GM12874 (cell line): ENCODE measurements around the gene KRTAP2-3.
"Not testable (repeated sequence)": the region's sequence is repeated elsewhere in the genome, so short reads cannot be mapped to it uniquely, and the experiment has no call there.

Source experiments
- TF ChIP-seq, protein P1 (sequence below): IDR thresholded peaks from 2 replicates; pipeline ENCODE4 v1.5.1; 2011; ENCODE audit warnings: low read depth, mild to moderate bottlenecking, control low read depth, low read length, moderate library complexity; ENCODE audit not compliant: insufficient read depth

The KRTAP2-3 gene

DNA sequence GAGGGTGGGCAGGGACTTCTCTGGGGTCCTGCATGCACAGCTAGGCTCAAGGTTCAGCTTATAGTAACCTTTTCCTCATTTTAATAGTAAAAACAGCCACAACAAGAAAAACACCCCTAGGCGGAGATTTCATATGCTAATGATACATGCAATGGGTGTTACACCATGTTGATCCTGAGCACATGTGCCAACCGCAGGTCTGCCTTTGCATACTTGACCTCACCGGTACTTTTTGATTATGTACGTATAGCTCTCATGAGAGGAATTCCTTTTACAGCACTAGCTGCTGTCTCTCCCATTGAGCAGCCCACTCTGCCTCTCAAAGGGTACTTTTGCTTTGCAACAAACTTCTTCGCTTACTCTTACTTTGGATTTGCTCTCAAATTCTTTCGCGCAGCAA, 36.1 kb upstream of the KRTAP2-3 start:
- TF ChIP-seq, protein P1, sequence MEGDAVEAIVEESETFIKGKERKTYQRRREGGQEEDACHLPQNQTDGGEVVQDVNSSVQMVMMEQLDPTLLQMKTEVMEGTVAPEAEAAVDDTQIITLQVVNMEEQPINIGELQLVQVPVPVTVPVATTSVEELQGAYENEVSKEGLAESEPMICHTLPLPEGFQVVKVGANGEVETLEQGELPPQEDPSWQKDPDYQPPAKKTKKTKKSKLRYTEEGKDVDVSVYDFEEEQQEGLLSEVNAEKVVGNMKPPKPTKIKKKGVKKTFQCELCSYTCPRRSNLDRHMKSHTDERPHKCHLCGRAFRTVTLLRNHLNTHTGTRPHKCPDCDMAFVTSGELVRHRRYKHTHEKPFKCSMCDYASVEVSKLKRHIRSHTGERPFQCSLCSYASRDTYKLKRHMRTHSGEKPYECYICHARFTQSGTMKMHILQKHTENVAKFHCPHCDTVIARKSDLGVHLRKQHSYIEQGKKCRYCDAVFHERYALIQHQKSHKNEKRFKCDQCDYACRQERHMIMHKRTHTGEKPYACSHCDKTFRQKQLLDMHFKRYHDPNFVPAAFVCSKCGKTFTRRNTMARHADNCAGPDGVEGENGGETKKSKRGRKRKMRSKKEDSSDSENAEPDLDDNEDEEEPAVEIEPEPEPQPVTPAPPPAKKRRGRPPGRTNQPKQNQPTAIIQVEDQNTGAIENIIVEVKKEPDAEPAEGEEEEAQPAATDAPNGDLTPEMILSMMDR, result no peak

DNA sequence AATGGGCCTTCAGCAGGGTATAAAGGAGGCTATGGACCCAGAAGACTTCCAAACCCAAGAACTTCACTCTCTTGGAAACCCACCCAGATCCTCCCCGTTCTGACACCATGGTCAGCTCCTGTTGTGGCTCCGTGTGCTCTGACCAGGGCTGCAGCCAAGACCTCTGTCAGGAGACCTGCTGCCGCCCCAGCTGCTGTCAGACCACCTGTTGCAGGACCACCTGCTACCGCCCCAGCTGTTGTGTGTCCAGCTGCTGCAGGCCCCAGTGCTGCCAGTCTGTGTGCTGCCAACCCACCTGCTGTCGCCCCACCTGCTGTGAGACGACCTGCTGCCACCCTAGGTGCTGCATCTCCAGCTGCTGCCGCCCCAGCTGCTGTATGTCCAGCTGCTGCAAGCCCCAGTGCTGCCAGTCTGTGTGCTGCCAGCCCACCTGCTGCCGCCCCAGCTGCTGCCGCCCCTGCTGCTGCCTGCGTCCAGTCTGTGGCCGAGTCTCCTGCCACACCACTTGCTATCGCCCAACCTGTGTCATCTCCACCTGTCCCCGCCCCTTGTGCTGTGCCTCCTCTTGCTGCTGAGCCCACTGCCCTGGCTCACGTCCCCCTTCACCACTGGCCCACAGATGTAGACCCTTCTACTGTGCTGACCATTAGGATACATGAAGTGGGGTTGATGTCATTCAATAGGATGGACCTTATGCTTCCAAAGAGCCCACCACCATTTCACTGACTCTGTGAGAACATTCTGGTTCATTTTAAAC, 24.4 kb upstream of the KRTAP2-3 start, which contains the start of gene KRTAP4-7:
KRTAP4-7 (plus strand) TSS at position 51 of the 757 bp plus-strand sequence; CDS start at position 108, 57 bp downstream.
- TF ChIP-seq, protein P1, result not testable (repeated sequence)

DNA sequence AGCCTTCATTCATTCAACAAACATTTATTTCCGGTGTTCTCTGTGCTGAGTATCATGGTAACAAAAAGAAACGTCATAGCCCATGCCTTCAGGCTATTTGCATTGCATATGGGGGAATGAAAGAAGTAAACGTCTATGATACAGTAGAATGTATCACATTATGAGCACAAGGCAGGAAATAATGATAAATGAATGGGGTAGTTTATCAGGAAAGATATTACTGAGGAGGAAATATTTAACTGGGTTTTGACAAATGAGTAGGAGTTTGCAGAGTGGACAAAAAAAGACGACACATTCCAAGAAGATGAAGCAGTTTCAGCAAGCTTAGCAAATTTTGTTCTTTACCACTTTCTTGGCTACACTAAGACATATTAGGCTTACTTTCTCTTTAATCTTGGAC, 22.7 kb upstream of the KRTAP2-3 start:
- TF ChIP-seq, protein P1, result no peak

DNA sequence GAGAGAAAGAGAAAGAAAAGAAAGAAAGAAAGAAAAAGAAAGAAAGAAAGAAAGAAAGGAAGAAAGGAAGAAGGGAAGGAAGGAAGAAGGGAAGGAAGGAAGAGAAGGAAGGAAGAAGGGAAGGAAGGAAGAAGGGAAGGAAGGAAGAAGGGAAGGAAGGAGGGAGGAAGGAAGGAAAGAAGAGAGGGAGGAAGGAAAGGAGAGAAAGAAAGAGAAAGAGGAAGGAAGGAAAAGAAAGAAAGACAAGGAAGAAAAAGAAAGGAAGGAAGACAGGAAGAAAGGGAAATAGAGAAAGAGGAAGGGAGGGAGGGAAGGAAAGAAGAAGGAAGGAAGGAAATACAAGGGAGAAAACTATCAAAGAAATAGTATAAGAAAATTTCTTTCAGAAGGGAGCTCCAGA, 16.9 kb upstream of the KRTAP2-3 start:
- TF ChIP-seq, protein P1, result no peak

DNA sequence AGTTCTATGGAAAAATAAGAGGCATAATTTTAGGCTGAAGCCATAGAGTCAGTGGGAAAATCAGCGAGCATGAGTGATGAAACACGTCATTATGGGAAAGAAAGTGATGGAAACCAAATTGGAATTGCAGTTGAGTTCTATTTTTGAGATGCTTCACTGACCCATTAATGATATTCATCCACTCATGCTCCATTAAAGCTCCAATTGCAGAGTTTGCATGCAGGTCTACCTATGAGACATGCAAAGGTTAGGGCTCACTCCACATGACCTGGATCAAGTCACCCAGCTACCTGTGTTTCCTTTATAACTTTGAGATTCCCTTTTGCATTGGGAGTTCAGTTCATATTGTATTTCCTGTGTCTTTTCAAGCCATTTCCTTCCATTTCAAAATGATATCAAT, 13.8 kb upstream of the KRTAP2-3 start:
- TF ChIP-seq, protein P1, result no peak

DNA sequence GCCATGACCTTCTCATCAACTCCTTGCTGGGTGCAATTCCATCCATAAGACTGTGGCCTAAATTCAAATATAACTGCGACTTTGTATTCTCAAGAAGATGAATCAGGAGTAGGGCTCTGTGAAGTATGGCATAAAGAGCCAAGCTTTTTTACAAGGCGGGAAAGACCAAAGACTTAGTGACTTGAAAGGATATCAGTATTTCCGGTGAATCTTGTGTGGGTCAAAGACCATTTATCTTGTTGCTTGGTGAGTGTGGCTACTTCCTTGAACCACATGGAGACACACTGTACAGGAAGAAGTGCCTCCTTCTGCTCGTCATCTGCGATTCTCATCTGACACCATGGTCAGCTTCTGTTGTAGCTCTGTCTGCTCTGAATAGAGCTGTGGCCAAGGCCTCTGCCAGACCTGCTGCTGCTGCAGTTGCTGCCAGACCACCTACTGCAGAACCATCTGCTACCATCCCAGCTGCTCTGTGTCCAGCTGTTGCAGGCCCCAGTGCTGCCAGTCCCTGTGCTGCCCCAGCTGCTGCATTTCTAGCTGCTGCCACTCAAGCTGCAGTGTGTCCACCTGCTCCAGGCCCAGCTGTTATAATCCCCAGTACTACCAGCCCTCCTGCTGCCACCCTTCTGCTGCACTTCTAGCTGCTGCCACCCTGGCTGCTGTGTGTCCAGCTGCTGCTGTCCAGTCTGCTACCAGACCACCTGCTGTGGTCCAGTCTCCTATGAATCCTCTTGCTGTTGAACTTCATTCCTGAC, 11.9 kb upstream of the KRTAP2-3 start:
- TF ChIP-seq, protein P1, result no peak

DNA sequence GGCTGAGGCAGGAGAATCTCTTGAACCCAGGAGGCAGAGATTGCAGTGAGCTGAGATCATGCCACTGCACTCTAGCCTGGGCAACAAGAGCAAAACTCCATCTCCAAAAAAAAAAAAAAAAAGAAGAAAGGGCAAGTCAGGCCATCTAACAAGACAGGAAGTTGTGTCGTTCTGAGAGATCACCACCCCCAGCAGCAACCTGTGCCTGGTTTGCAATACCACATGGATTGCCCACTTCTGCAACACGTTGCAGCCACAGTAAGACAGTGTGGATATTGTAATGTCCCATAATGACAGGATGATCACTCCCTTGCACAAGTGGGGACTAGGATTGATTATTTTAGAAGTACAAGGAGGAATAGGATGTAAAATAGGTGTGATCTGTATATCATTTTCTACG, 9.1 kb upstream of the KRTAP2-3 start:
- TF ChIP-seq, protein P1, result no peak
